ENCODE data around the gene C1GALT1C1.
"Not testable (repeated sequence)": the region's sequence is repeated elsewhere in the genome, so short reads cannot be mapped to it uniquely, and the experiment has no call there.

C1GALT1C1 gene

DNA sequence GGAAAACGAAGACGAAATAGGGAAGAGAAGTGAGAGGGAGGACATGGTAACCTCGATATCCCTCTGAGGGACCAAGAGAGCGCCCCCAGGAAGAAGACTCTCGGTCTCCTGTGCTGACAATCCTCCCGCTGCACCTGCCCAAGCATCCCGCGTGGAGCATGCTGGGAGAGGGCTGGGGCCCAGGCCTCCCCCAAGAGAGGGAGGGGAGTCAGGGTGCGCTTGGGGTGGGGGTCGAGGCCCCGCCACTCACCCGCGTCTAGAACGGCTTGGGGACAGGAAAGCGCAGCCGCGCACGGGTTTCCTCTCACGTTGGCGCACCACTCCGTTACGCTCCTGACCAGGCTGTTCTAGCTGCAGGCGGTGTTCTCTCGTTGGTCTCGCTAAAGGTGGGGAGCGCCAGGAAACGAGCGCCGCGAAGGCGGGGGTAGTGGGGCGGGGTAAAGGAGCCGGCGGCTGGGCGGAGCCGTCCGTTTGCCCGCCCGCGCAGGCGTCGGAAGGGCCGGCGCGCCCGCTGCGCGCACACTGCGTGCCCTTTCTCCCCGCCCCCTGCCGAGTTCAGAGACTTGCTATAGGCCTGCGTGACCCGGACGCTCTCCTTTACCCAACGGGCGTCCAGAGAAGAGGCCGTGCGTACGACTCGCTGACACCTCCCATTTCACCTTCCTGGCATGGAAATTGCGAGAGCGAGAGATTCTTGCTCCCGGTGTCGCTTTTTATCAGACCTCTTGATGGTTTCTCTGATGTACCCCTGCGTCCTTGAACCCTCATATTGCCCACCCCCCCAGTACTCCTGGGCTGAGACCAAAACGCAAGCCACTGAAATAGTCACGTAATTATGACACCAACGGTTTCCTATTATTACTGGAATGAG lies at the start of gene C1GALT1C1:
TSS of gene C1GALT1C1 (minus strand) at position 388 of the 871 bp plus-strand sequence. CDS start 2,888 bp downstream, outside the sequence.
- DNase-seq (ENCODE audit: low read depth) = peak; percentile 92

DNA sequence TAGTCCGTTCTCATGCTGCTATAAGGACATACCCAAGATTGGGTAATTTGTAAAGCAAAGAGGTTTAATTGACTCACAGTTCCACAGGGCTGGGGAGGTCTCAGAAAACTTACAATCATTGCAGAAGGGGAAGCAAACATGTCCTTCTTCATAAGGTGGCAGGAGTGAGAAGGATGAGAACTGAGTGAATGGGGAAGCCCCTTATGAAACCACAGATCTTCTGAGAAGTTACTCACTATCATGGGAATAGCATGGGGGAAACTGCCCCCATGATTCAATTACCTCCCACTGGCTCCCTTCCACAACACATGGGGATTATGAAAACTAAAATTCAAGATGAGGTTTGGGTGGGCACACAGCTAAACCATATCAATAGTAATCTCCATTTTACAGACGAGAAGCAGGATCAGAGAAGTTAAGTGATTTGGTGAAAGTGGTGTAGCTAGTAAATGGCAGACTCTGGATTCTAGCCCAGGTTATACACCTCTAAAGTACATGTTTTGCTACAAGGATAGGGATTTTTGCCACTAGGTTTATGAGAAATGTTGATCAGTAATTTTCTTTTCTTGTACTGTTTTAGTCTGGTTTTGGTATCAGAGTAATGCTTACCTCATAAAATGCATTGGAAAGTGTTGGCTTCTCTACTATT lies 47.3 kb upstream of the C1GALT1C1 start:
- DNase-seq (ENCODE audit: low read depth) = peak; percentile 44

- DNase-seq (ENCODE audit: low read depth) = peak; percentile 27
Measured at GRCh38 chrX:120672841-120673530, 43.1 kb upstream of the C1GALT1C1 start.

DNA sequence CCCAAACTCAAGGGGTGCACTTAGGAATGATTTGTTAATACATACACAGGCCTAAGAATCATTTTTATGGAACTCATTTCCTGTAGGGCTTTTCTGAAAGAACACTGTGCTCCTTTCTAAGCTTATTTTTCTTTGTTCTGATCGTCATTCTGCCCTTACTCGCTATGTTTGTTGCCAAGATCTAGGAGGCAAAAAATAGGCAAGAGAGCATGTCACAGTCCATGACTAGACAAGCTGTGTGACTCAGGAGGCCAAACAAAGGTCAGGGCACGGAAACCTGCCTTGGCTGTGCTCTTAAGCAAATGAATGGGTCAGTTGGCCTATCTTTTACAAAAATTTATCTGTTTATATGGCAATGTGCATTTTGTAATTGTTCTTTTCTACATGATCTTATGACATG lies 42.5 kb upstream of the C1GALT1C1 start:
- DNase-seq (ENCODE audit: low read depth) = peak; percentile 97

- peak; percentile 47 for DNase-seq (ENCODE audit: low read depth)
Measured at GRCh38 chrX:120671963-120672362, 42.1 kb upstream of the C1GALT1C1 start.

DNA sequence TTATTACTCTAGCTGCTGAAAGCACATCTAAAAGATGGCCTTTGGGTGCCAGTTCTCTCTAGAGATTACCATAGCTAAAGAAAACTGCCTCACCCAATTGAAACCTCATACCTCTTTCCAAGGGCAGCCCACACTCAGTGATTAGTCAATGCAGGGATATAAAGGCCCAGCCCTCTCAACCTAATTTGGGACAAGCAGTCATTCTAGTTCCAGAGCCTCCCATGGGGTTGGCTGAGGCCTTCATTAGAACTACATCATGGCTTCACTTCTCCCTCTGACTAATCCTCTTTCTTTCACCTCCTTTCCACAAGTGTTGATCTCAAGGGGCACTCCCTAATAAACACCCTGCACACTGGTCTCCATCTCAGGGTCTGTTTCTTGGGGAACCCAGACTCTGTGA lies 38.5 kb upstream of the C1GALT1C1 start:
- no peak for DNase-seq (ENCODE audit: low read depth)

GRCh38 chrX:120664535-120664934 lies 34.7 kb upstream of the C1GALT1C1 start:
- DNase-seq (ENCODE audit: low read depth) = not testable (repeated sequence)

DNA sequence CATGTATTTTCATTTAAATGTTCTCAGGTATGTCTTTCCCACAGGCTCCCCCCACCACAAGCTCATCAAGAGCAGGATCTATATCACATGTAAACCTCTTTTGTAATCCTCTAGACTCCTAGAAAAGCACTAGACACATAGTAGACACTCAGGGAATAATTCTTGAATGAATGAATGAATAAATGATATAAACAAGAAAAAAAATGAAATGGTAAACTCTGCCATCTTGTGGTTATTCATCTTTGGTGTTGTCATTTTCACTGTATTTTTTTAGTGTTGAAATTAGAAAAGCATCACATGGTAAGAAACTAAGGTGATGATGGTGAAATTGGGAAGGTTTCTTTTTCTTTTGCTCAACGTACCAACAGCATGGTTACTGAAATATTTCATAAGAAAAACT lies 34.2 kb upstream of the C1GALT1C1 start:
- DNase-seq (ENCODE audit: low read depth) = peak; percentile 33

GRCh38 chrX:120662662-120663061 lies 32.8 kb upstream of the C1GALT1C1 start:
- DNase-seq (ENCODE audit: low read depth) = no peak

DNA sequence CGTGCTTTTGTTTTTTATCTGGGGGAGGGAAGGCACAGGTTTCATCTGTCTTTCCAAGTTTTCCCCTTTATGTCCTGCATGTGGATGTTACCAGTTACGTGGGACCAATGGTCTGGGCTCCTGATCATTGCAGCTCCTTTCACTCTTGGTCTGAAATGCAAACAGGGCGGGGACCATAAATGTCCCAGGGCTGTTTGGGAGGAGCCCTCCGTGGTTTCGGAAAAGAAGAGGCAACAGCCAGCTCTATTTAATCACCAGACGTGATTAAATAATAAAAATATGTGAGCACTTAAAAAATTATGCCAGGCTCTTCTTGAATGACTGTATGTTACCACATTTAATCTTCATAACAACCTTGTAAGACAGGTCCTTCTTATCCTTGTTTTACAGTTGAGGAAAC lies 30.8 kb upstream of the C1GALT1C1 start:
- DNase-seq (ENCODE audit: low read depth) = no peak

- DNase-seq (ENCODE audit: low read depth) = no peak
Measured at GRCh38 chrX:120653000-120653399, 23.1 kb upstream of the C1GALT1C1 start.

- DNase-seq (ENCODE audit: low read depth) = not testable (repeated sequence)
Measured at GRCh38 chrX:120652256-120652655, 22.4 kb upstream of the C1GALT1C1 start.

- peak; percentile 47 for DNase-seq (ENCODE audit: low read depth)
Measured at GRCh38 chrX:120647127-120647526, 17.3 kb upstream of the C1GALT1C1 start.

DNA sequence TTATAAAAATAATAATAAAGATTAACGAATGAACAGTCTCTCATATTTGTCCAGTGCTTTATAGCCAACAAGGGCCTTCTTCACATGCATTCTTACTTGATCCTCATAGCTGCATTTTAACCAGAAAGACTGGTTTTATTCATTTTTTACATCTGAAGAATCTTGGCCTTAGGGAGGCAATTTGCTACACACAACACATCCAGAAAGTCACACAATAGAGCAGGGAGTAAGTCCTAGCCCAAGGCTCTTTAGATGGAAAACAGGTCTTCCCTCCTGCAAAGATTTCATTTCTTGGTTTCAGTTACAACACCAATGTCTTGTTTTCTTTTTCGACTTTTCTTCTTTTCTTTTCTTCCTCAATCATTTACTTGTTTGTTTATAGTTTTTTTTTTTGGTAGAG lies 13.0 kb upstream of the C1GALT1C1 start:
- no peak for DNase-seq (ENCODE audit: low read depth)

DNA sequence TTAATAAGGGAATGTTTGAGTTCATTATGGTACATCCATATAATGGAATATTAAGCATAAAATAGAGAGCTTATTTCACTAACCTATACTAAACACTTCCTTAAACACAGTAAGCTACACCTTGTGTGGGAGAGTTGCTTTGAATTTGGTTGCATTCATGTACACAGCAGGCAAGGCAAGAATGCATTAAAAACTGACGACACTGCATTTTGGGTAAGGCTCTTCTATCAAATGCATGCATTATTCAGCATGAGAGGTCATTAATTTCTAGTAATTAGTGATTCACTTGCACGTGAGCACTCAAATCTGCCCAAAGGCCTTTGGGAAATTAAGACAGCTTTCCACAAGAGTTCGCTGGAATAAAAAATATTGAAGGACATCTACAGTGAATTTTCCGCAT lies 8.8 kb upstream of the C1GALT1C1 start:
- no peak for DNase-seq (ENCODE audit: low read depth)

DNA sequence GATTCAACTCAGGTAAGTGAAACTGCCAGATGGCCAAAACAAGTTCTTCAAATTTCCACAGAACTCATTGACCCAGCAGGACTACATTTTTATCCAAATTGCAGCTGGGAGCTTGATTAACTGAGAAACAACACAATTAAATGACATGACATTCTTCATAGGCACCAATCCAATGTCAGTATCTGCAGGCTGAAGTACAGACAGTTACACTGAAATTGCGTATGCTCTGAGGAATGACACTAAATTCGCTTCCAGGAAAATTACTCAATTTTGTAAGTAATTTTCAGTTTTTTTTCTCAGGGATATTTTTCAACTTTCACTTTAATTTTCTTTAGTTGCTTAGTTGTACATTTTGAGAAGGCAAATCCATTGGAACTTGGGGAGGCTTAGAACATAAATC lies 4.5 kb downstream of the C1GALT1C1 start:
- DNase-seq (ENCODE audit: low read depth) = no peak

- DNase-seq (ENCODE audit: low read depth) = no peak
Measured at GRCh38 chrX:120617996-120618630, 11.7 kb downstream of the C1GALT1C1 start.

DNA sequence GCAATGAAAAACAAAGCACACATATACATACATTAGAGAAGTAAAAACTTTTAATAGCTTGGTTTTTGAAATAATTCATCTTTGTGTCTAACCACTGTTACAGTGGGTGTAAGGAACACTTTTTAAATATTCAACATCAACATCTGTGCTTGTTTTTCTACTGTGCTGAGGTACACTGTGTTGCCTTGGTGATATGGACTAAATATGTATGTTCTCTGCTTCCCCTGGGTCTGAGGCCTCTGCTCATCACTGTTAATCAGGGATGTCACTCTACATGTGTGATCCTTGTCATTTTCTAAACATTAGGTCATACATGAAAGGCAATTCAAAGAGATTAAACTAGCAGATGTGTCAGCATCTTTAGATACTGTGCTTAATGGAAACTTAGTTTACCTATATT lies 15.0 kb downstream of the C1GALT1C1 start:
- no peak for DNase-seq (ENCODE audit: low read depth)

DNA sequence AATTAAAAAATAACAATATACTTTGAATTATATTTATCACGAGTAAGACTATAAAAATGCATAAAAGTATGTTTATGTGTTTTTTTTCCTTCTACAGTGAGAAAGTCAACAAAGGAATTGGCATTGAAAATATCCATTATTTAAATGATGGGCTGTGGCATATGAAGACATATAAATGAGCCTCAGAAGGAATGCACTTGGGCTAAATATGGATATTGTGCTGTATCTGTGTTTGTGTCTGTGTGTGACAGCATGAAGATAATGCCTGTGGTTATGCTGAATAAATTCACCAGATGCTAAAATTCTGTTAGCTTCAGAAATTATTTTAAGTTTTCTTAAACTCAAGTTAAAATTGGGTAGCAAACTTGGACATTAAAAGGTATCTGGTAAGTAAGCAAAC lies 17.8 kb downstream of the C1GALT1C1 start:
- DNase-seq (ENCODE audit: low read depth) = no peak

DNA sequence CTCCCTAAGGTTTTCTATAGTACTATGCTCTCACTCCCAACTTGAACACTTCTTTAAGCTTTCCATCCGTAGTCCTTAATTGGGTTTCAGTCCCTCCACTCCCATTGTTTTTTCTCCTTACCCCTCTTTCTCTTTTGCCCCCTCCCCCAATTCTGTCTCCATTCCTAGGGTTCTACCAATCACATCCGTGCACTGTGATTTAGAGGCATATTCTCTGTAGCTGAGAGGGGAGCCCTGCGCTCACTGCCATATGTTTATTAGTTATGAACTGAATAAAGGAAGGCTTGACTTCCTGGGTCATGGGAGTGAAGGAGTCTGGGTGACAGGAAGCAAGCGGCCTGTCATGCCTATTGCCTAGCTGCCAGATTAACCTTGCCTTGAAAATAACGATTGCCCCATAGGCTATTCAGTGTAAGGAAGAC lies 25.5 kb downstream of the C1GALT1C1 start:
- peak; percentile 53 for DNase-seq (ENCODE audit: low read depth)

GRCh38 chrX:120603707-120604360 lies 26.0 kb downstream of the C1GALT1C1 start, which contains the start of gene MCTS1:
Gene MCTS1 (plus strand): TSS chrX:120604101. CDS start chrX:120604237, 136 bp downstream.
- peak; percentile 97 for DNase-seq (ENCODE audit: low read depth)

DNA sequence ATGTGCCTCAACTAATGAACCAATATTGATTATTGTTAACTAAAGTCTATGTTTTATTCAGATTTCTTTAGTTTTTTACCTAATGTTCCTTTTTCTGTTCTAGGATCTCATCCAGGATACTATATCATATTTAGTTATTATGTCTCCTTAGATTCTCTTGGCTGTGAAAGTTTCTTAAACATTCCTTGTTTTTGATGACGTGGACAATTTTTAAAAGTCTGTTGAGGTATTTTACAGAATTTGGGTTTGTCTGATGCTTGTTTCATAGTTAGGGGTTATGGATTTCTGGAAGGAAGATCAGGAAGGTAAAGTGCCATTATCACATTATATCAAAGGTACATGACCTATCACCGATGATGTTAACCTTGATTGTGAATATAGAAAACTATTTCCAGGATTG lies 44.2 kb downstream of the C1GALT1C1 start:
- DNase-seq (ENCODE audit: low read depth) = no peak
